Measurements from ENCODE around the gene ATP6V0C.

GRCh38 chr16:2473446-2473926, 40.3 kb upstream of the ATP6V0C start:
- TF ChIP-seq EZH2 (IDR thresholded peaks at IDR 0.05; ENCODE audit: low read depth), result no peak
- TF ChIP-seq, protein P1, sequence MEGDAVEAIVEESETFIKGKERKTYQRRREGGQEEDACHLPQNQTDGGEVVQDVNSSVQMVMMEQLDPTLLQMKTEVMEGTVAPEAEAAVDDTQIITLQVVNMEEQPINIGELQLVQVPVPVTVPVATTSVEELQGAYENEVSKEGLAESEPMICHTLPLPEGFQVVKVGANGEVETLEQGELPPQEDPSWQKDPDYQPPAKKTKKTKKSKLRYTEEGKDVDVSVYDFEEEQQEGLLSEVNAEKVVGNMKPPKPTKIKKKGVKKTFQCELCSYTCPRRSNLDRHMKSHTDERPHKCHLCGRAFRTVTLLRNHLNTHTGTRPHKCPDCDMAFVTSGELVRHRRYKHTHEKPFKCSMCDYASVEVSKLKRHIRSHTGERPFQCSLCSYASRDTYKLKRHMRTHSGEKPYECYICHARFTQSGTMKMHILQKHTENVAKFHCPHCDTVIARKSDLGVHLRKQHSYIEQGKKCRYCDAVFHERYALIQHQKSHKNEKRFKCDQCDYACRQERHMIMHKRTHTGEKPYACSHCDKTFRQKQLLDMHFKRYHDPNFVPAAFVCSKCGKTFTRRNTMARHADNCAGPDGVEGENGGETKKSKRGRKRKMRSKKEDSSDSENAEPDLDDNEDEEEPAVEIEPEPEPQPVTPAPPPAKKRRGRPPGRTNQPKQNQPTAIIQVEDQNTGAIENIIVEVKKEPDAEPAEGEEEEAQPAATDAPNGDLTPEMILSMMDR (conservative IDR thresholded peaks at IDR 0.05), result no peak

All from PC-9 (cell line).